ENCODE measurements around the gene C2. TPM values are rescaled to one million over a fixed set of nuclear protein-coding genes. Genes with fewer than 3 reads are reported as not detected.
"Not testable (repeated sequence)": the region's sequence is repeated elsewhere in the genome, so short reads cannot be mapped to it uniquely, and the experiment has no call there.

The C2 gene
- polyA plus RNA-seq, 5 donors, result 3.6 to 7.4 (median 6.0) TPM

DNA sequence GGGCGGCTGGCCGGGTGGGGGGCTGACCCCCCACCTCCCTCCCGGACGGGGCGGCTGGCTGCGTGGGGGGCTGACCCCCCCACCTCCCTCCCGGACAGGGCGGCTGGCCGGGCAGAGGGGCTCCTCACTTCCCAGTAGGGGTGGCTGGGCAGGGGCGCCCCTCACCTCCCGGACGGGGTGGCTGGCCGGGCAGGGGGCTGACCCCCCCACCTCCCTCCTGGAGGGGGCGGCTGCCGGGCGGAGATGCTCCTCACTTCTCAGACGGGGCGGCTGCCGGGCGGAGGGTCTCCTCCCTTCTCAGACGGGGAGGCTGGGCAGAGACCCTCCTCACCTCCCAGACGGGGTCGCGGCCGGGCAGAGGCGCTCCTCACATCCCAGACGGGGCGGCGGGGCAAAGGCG is 48.5 kb downstream of the C2 start:
- DNase-seq, result not testable (repeated sequence)

DNA sequence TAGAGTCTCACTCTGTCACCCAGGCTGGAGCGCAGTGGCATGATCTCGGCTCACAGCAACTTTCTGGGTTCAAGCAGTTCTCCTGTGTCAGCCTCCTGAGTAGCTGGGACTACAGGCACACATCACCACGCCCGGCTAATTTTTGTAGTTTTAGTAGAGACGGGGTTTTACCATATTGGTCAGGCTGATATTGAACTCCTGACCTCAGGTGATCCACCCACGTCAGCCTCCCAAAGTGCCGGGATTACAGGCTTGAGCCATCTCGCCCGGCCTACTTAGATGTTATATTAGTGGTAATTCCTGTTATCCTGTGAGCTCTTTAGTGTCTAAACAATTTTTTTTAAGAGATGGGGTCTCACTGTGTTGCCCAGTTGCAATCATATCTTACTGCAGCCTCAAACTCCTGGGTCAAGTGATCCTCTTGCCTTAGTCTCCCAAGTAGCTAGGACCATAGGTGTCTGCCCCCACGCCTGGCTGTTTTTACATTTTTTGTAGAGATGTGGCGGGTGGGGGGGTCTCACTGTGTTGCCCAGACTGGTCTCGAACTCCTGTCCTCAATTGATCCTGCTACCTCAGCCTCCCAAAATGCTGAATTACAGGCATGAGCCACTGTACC is 50.4 kb downstream of the C2 start:
- DNase-seq, result no peak

DNA sequence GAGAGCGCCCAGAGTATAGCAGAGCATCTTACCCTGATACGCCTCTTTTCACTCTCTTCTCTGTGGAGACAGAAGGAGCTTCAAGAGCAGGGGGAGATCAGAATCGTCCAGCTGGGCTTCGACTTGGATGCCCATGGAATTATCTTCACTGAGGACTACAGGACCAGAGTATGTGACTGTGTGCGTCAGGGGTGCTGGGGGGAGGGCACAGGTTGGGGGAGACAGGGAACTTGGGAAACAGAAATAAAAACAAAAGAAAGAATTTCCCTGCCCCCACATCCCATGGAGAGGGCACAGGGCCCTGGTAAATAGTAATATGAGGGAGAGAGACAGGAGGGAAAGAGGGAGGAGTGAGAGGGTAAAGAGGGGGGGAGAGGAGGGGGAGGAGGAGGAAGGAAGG is 51.3 kb downstream of the C2 start:
- DNase-seq, result no peak

DNA sequence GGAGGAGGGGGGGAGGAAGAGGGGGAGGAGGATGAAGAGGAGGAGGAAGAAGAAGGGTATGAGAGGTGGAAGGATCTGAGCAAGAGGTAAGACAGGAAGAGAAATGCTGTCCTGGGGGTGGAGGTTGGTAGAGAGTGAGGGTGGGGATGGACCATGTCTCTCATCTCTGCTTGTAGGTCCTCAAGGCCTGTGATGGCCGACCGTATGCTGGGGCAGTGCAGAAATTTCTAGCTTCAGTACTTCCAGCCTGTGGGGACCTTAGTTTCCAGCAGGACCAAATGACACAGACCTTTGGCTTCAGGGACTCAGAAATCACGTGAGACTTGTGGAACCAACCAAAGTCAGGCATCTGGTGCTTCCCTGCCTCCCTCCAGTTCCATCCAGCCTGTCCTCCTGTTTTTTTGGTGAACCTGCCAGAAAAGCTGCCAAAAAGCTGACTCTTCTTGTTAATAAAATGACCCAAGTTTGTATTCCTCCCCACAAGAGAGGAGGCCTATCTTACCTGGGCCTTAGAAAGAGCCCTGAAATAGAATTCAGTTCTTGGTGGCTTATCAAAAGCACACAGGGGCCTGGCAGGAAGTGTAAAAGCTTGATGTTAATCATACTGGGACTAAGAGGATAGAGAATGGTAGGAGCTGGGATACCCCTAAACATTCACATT is 51.9 kb downstream of the C2 start:
- no peak for DNase-seq

DNA sequence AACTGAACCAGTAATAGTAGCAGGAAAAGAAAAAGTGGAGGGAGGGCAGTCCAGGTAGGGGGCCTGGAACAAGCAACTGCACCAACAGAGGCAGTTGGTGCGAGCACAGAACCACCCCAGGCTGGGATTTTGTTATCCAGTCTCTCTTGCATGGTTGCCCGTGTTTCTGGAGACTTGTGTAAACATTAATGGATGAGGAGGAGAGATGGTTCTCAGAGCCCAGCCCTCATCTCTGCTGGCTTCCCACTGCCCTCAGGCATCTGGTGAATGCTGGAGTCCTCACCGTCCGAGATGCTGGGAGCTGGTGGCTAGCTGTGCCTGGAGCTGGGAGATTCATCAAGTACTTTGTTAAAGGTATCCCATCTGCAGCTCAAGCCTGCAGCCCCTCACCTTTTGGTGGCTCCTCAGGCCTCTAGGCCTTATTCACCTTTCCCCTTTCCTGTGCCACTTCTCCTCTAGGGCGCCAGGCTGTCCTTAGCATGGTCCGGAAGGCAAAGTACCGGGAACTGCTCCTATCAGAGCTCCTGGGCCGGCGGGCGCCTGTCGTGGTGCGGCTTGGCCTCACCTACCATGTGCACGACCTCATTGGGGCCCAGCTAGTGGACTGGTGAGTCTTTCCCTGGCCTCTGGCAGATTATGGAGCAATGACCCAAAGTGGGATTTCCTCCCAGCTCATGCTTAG is 52.8 kb downstream of the C2 start:
- not testable (repeated sequence) for DNase-seq

DNA sequence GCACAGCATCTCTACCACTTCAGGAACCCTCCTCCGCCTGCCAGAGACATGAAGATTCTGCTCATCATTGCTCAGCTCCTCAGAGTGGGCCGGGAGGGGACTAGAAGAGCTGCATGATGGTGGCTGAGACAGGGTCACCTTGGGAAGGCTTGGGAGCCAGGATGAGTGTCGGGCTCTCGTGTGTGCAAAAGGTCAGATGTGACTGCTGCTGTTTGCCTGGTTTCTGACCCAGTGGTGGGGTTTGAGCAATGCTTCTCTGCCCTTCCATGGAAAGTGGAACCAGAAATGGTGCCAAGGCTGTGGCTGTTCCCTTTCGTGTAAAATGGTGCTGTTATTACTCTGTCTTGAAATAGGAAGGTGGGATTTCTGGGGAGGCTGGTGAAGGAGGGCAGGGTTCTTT is 53.5 kb downstream of the C2 start:
- not testable (repeated sequence) for DNase-seq

DNA sequence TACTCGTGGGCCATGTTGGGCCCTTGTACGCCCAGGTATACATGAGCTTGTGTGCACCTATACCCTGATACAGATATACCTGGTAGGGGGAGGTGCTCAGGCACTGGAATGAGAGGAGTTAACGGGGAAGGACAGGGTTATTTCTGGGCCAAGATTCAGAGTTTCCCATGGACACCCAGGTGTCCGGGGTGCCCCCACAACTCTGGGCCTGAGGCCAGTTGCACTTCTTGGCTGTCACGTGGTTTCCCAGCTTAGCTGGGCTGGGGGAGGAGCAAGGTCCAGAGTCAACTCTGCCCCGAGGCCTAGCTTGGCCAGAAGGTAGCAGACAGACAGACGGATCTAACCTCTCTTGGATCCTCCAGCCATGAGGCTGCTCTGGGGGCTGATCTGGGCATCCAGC is 54.2 kb downstream of the C2 start, which contains the start of gene C4A:
C4A (plus strand) TSS at position 314 of the 400 bp plus-strand sequence; CDS start at position 365, 51 bp downstream.
- DNase-seq, result not testable (repeated sequence)

DNA sequence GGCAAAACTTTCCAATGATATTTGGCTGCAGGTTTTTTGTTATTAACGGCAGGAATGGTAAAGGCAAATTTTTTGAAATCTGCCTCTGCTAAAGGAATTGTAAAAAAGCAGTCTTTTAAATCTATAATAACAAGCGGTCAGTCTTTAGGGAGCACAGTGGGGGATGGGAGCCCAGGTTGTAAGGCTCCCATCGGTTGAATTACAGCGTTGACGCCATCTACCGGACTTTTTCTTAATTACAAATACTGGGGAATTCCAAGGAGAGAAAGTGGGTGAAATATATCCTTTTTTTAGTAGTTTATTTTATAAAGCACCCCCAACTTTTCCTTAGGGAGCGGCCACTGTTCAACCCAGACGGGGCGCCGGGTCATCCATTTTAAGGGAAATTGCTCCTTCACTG is 61.8 kb downstream of the C2 start:
- DNase-seq, result not testable (repeated sequence)

DNA sequence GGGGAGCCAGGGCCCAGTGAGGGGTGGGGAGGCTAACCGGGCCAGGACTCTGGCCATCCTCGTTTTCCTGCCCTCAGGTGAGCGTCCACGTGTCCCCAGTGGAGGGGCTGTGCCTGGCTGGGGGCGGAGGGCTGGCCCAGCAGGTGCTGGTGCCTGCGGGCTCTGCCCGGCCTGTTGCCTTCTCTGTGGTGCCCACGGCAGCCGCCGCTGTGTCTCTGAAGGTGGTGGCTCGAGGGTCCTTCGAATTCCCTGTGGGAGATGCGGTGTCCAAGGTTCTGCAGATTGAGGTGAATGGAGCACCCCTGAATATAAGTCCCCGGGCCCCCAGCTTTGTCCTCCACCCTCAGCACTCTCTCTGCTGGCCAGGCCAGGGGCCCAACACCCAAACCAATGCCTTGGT is 66.9 kb downstream of the C2 start:
- DNase-seq, result not testable (repeated sequence)

Other genes with a start within 250 kb of the C2 start
- gene LY6G5C, start 246.7 kb upstream of the C2 start, polyA plus RNA-seq (ENCODE audit: insufficient read depth in 1 of 5, insufficient read length in 5 of 5, low replicate concordance in 1 of 5), result 1 to 10 TPM; 2.7 to 5.0 (median 4.4) TPM
- 10 to 100 TPM; 48.7 to 64.2 (median 59.9) TPM for gene ABHD16A, start 224.4 kb upstream of the C2 start, polyA plus RNA-seq (ENCODE audit: insufficient read depth in 1 of 5, insufficient read length in 5 of 5, low replicate concordance in 1 of 5)
- 1 to 10 TPM in 3 of 5 donors, under 1 TPM in 1, not detected in 1; 0.88 to 1.5 (median 1.2) TPM for gene LY6G6F, start 220.9 kb upstream of the C2 start, polyA plus RNA-seq (ENCODE audit: insufficient read depth in 1 of 5, insufficient read length in 5 of 5, low replicate concordance in 1 of 5)
- gene LY6G6D, start 212.4 kb upstream of the C2 start, polyA plus RNA-seq (ENCODE audit: insufficient read depth in 1 of 5, insufficient read length in 5 of 5, low replicate concordance in 1 of 5), result under 1 TPM in 3 of 5 donors, not detected in 2; 0.48 to 0.88 (median 0.80) TPM
- gene LY6G6C, start 206.0 kb upstream of the C2 start, polyA plus RNA-seq (ENCODE audit: insufficient read depth in 1 of 5, insufficient read length in 5 of 5, low replicate concordance in 1 of 5), result under 1 TPM; 0.39 to 0.93 (median 0.65) TPM
- gene MPIG6B, start 204.3 kb upstream of the C2 start, polyA plus RNA-seq (ENCODE audit: insufficient read depth in 1 of 5, insufficient read length in 5 of 5, low replicate concordance in 1 of 5), result 1 to 10 TPM; 2.4 to 3.8 (median 3.0) TPM
- 100 to 1,000 TPM; 137 to 213 (median 159) TPM for gene DDAH2, start 198.4 kb upstream of the C2 start, polyA plus RNA-seq (ENCODE audit: insufficient read depth in 1 of 5, insufficient read length in 5 of 5, low replicate concordance in 1 of 5)
- gene CLIC1, start 191.2 kb upstream of the C2 start, polyA plus RNA-seq (ENCODE audit: insufficient read depth in 1 of 5, insufficient read length in 5 of 5, low replicate concordance in 1 of 5), result 100 to 1,000 TPM; 265 to 287 (median 272) TPM
- gene MSH5, start 187.7 kb upstream of the C2 start, polyA plus RNA-seq (ENCODE audit: insufficient read depth in 1 of 5, insufficient read length in 5 of 5, low replicate concordance in 1 of 5), result 10 to 100 TPM; 27.3 to 45.6 (median 29.6) TPM
- gene SAPCD1, start 165.1 kb upstream of the C2 start, polyA plus RNA-seq (ENCODE audit: insufficient read depth in 1 of 5, insufficient read length in 5 of 5, low replicate concordance in 1 of 5), result 10 to 100 TPM in 1 of 5 donors, 1 to 10 TPM in 4; 6.6 to 12.2 (median 8.2) TPM
- gene VWA7, start 150.4 kb upstream of the C2 start, polyA plus RNA-seq (ENCODE audit: insufficient read depth in 1 of 5, insufficient read length in 5 of 5, low replicate concordance in 1 of 5), result 1 to 10 TPM; 1.6 to 3.7 (median 2.0) TPM
- 10 to 100 TPM; 32.5 to 52.1 (median 38.9) TPM for gene VARS1, start 132.0 kb upstream of the C2 start, polyA plus RNA-seq (ENCODE audit: insufficient read depth in 1 of 5, insufficient read length in 5 of 5, low replicate concordance in 1 of 5)
- gene LSM2, start 120.8 kb upstream of the C2 start, polyA plus RNA-seq (ENCODE audit: insufficient read depth in 1 of 5, insufficient read length in 5 of 5, low replicate concordance in 1 of 5), result 10 to 100 TPM; 78.9 to 89.9 (median 81.8) TPM
- gene HSPA1L, start 112.4 kb upstream of the C2 start, polyA plus RNA-seq (ENCODE audit: insufficient read depth in 1 of 5, insufficient read length in 5 of 5, low replicate concordance in 1 of 5), result 1 to 10 TPM; 2.9 to 4.6 (median 3.5) TPM
- 100 to 1,000 TPM in 2 of 5 donors, 10 to 100 TPM in 3; 56.8 to 137 (median 68.3) TPM for gene HSPA1A, start 112.2 kb upstream of the C2 start, polyA plus RNA-seq (ENCODE audit: insufficient read depth in 1 of 5, insufficient read length in 5 of 5, low replicate concordance in 1 of 5)
- gene HSPA1B, start 100.0 kb upstream of the C2 start, polyA plus RNA-seq (ENCODE audit: insufficient read depth in 1 of 5, insufficient read length in 5 of 5, low replicate concordance in 1 of 5), result 100 to 1,000 TPM in 2 of 5 donors, 10 to 100 TPM in 3; 63.8 to 137 (median 79.9) TPM
- gene NEU1, start 64.9 kb upstream of the C2 start, polyA plus RNA-seq (ENCODE audit: insufficient read depth in 1 of 5, insufficient read length in 5 of 5, low replicate concordance in 1 of 5), result 10 to 100 TPM; 22.3 to 31.1 (median 29.1) TPM
- gene SLC44A4, start 48.7 kb upstream of the C2 start, polyA plus RNA-seq (ENCODE audit: insufficient read depth in 1 of 5, insufficient read length in 5 of 5, low replicate concordance in 1 of 5), result 10 to 100 TPM; 10.2 to 24.4 (median 19.1) TPM
- gene EHMT2, start 30.0 kb upstream of the C2 start, polyA plus RNA-seq (ENCODE audit: insufficient read depth in 1 of 5, insufficient read length in 5 of 5, low replicate concordance in 1 of 5), result 10 to 100 TPM; 59.7 to 83.8 (median 74.1) TPM
- 10 to 100 TPM; 17.0 to 24.5 (median 21.3) TPM for gene ZBTB12, start 25.6 kb upstream of the C2 start, polyA plus RNA-seq (ENCODE audit: insufficient read depth in 1 of 5, insufficient read length in 5 of 5, low replicate concordance in 1 of 5)
- gene CFB, start 18.4 kb downstream of the C2 start, polyA plus RNA-seq (ENCODE audit: insufficient read depth in 1 of 5, insufficient read length in 5 of 5, low replicate concordance in 1 of 5), result 1 to 10 TPM; 2.1 to 8.6 (median 4.3) TPM
- 10 to 100 TPM; 76.5 to 93.4 (median 81.9) TPM for gene NELFE, start 31.3 kb downstream of the C2 start, polyA plus RNA-seq (ENCODE audit: insufficient read depth in 1 of 5, insufficient read length in 5 of 5, low replicate concordance in 1 of 5)
- 10 to 100 TPM; 32.1 to 43.2 (median 41.7) TPM for gene SKIC2, start 31.5 kb downstream of the C2 start, polyA plus RNA-seq (ENCODE audit: insufficient read depth in 1 of 5, insufficient read length in 5 of 5, low replicate concordance in 1 of 5)
- gene DXO, start 44.4 kb downstream of the C2 start, polyA plus RNA-seq (ENCODE audit: insufficient read depth in 1 of 5, insufficient read length in 5 of 5, low replicate concordance in 1 of 5), result 10 to 100 TPM; 22.7 to 31.8 (median 27.5) TPM
- 10 to 100 TPM in 1 of 5 donors, 1 to 10 TPM in 4; 4.6 to 17.8 (median 7.6) TPM for gene C4A, start 54.3 kb downstream of the C2 start, polyA plus RNA-seq (ENCODE audit: insufficient read depth in 1 of 5, insufficient read length in 5 of 5, low replicate concordance in 1 of 5)
- gene C4B, start 87.1 kb downstream of the C2 start, polyA plus RNA-seq (ENCODE audit: insufficient read depth in 1 of 5, insufficient read length in 5 of 5, low replicate concordance in 1 of 5), result 10 to 100 TPM in 2 of 5 donors, 1 to 10 TPM in 3; 6.0 to 20.5 (median 8.7) TPM
- 1 to 10 TPM in 1 of 5 donors, under 1 TPM in 4; 0.26 to 1.2 (median 0.87) TPM for gene CYP21A2, start 110.7 kb downstream of the C2 start, polyA plus RNA-seq (ENCODE audit: insufficient read depth in 1 of 5, insufficient read length in 5 of 5, low replicate concordance in 1 of 5)
- gene TNXB, start 181.6 kb downstream of the C2 start, polyA plus RNA-seq (ENCODE audit: insufficient read depth in 1 of 5, insufficient read length in 5 of 5, low replicate concordance in 1 of 5), result 10 to 100 TPM in 4 of 5 donors, 1 to 10 TPM in 1; 9.0 to 24.8 (median 11.6) TPM
- gene ATF6B, start 200.5 kb downstream of the C2 start, polyA plus RNA-seq (ENCODE audit: insufficient read depth in 1 of 5, insufficient read length in 5 of 5, low replicate concordance in 1 of 5), result 10 to 100 TPM; 88.5 to 98.9 (median 91.0) TPM
- 1 to 10 TPM; 6.1 to 8.5 (median 6.2) TPM for gene FKBPL, start 202.6 kb downstream of the C2 start, polyA plus RNA-seq (ENCODE audit: insufficient read depth in 1 of 5, insufficient read length in 5 of 5, low replicate concordance in 1 of 5)
- 1 to 10 TPM in 3 of 5 donors, under 1 TPM in 2; 0.79 to 2.2 (median 1.1) TPM for gene PRRT1, start 224.2 kb downstream of the C2 start, polyA plus RNA-seq (ENCODE audit: insufficient read depth in 1 of 5, insufficient read length in 5 of 5, low replicate concordance in 1 of 5)
- 10 to 100 TPM; 24.9 to 37.8 (median 26.7) TPM for gene PPT2, start 226.4 kb downstream of the C2 start, polyA plus RNA-seq (ENCODE audit: insufficient read depth in 1 of 5, insufficient read length in 5 of 5, low replicate concordance in 1 of 5)
- 10 to 100 TPM; 23.6 to 33.7 (median 26.2) TPM for gene EGFL8, start 236.9 kb downstream of the C2 start, polyA plus RNA-seq (ENCODE audit: insufficient read depth in 1 of 5, insufficient read length in 5 of 5, low replicate concordance in 1 of 5)
- gene AGPAT1, start 248.4 kb downstream of the C2 start, polyA plus RNA-seq (ENCODE audit: insufficient read depth in 1 of 5, insufficient read length in 5 of 5, low replicate concordance in 1 of 5), result 10 to 100 TPM; 65.1 to 83.4 (median 71.7) TPM